Endodermal cell (in vitro differentiated cells): ENCODE measurements around the gene FURIN. TPM values are rescaled to one million over a fixed set of nuclear protein-coding genes. Genes with fewer than 3 reads are reported as not detected.

ENCODE experiments used
- DNase-seq: peaks from one replicate; pipeline ENCODE4 v3.0.0-alpha.2; 2017
- H3K27ac ChIP-seq: 2 replicates; pipeline ENCODE4 v1.5.1; 2013; ENCODE audit warnings: mild to moderate bottlenecking, low read depth, low read length, moderate library complexity
- H3K27me3 ChIP-seq: 2 replicates; pipeline ENCODE4 v1.6.1; 2013; ENCODE audit warnings: mild to moderate bottlenecking, low read length, moderate library complexity; ENCODE audit not compliant: insufficient read depth, control insufficient read depth, poor library complexity, severe bottlenecking
- H3K36me3 ChIP-seq: 2 replicates; pipeline ENCODE4 v1.7.0; 2013; ENCODE audit warnings: mild to moderate bottlenecking, low read length, moderate library complexity; ENCODE audit not compliant: control insufficient read depth, insufficient read depth
- H3K4me1 ChIP-seq: one replicate; pipeline ENCODE4 v1.7.0; 2013; ENCODE audit warnings: low read length; ENCODE audit not compliant: control insufficient read depth, insufficient read depth
- H3K4me3 ChIP-seq: 2 replicates; pipeline ENCODE4 v1.5.1; 2013; ENCODE audit warnings: mild to moderate bottlenecking, low read length, moderate library complexity
- H3K9ac ChIP-seq: 2 replicates; pipeline ENCODE4 v1.6.1; 2013; ENCODE audit warnings: mild to moderate bottlenecking, low read length, moderate library complexity; ENCODE audit not compliant: poor library complexity, severe bottlenecking; ENCODE audit errors: extremely low read depth
- H3K9me3 ChIP-seq: 2 replicates; pipeline ENCODE4 v1.6.1; 2013; ENCODE audit warnings: mild to moderate bottlenecking, low read length, moderate library complexity; ENCODE audit not compliant: control insufficient read depth
- H3K27ac Mint-ChIP-seq: 2 replicates; pipeline ENCODE4 v1.8.0; 2020; ENCODE audit warnings: mixed read lengths
- H3K27me3 Mint-ChIP-seq: 2 replicates; pipeline ENCODE4 v1.8.0; 2021; ENCODE audit warnings: mild to moderate bottlenecking, mixed read lengths; ENCODE audit not compliant: insufficient read depth
- H3K36me3 Mint-ChIP-seq: 2 replicates; pipeline ENCODE4 v1.8.0; 2020; ENCODE audit warnings: low read depth, mixed read lengths
- H3K4me1 Mint-ChIP-seq: 2 replicates; pipeline ENCODE4 v1.8.0; 2020; ENCODE audit warnings: mixed read lengths
- H3K4me3 Mint-ChIP-seq: 2 replicates; pipeline ENCODE4 v1.8.0; 2020; ENCODE audit warnings: mild to moderate bottlenecking, moderate library complexity, mixed read lengths
- H3K9me3 Mint-ChIP-seq: 2 replicates; pipeline ENCODE4 v1.8.0; 2020; ENCODE audit warnings: mild to moderate bottlenecking, mixed read lengths
- WGBS, 2 experiments: methylation state at CpG; one replicate each; pipeline versions ENCODE4 v1.1.5 to v1.1.7; 2013; ENCODE audit warnings: missing lambda C conversion rate in 2 of 2, mixed read lengths in 1 of 2; ENCODE audit not compliant: insufficient coverage in 1 of 2, insufficient read length in 1 of 2; 5-methylcytosine and 5-hydroxymethylcytosine counted together
- total RNA-seq, 2 donors: library from RNA; stranded (reverse); fragmentation: NEBNext Ultra II Directional in 1 of 2; extraction: Animal tissue kit (Norgen Biotek cat#: 25700) in 1 of 2; gene quantifications; 2 replicates in 1 of 2; 3 replicates in 1 of 2; pipeline ENCODE4 v1.2.1, GENCODE V29; 2021
- TF ChIP-seq, protein P1 (sequence below): fragments of 200-600 bp; sonication (generic); conservative IDR thresholded peaks from 2 replicates; pipeline ENCODE4 v1.5.0; 2021; ENCODE audit warnings: antibody characterized with exemption, mild to moderate bottlenecking

Gene FURIN
- total RNA-seq, 2 donors from 2014 or later: 96.3 to 108 TPM

DNA sequence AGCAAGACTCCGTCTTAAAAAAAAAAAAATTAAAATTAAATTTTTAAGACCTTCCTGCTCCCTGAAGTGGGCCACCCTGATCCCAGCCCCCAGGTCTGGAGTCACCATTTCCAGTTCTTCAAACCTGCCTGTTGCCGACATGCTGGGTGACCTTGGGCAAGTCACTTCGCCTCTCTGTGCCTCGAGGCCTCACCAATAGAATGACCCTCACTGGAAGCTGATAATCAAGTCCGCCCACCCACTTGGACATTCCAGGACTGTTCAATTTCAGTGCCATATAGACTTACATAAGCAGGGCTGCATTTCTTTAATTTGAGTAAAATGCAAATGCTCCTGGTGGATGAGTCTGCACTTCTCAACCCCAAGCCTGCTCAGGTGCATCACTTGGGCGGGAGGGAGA is 39.3 kb upstream of the FURIN start:
- no peak overlapping the region for H3K27ac Mint-ChIP-seq
- Histone ChIP-seq H3K9me3 (no peaks in the 10 kb centered on the region), H3K4me1 (no peaks in the 10 kb centered on the region), H3K27ac (no peak overlapping the region), H3K9ac (no peak overlapping the region), H3K36me3 (no peaks in the 10 kb centered on the region), H3K4me3 (no peak overlapping the region), H3K27me3 (no peaks in the 10 kb centered on the region)
- TF ChIP-seq, protein P1, sequence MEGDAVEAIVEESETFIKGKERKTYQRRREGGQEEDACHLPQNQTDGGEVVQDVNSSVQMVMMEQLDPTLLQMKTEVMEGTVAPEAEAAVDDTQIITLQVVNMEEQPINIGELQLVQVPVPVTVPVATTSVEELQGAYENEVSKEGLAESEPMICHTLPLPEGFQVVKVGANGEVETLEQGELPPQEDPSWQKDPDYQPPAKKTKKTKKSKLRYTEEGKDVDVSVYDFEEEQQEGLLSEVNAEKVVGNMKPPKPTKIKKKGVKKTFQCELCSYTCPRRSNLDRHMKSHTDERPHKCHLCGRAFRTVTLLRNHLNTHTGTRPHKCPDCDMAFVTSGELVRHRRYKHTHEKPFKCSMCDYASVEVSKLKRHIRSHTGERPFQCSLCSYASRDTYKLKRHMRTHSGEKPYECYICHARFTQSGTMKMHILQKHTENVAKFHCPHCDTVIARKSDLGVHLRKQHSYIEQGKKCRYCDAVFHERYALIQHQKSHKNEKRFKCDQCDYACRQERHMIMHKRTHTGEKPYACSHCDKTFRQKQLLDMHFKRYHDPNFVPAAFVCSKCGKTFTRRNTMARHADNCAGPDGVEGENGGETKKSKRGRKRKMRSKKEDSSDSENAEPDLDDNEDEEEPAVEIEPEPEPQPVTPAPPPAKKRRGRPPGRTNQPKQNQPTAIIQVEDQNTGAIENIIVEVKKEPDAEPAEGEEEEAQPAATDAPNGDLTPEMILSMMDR: no peak
- no peak overlapping the region for H3K4me3 Mint-ChIP-seq
- DNase-seq: no peak
- peaks cover 5% of the 10 kb centered on the region for H3K4me1 Mint-ChIP-seq
- H3K36me3 Mint-ChIP-seq: no peaks in the 10 kb centered on the region
- peaks cover 10% of the 10 kb centered on the region for H3K9me3 Mint-ChIP-seq
- no peaks in the 10 kb centered on the region for H3K27me3 Mint-ChIP-seq
- WGBS, 2 experiments: 94 to 100% methylated on average over 4 to 6 of the region's 6 CpGs

DNA sequence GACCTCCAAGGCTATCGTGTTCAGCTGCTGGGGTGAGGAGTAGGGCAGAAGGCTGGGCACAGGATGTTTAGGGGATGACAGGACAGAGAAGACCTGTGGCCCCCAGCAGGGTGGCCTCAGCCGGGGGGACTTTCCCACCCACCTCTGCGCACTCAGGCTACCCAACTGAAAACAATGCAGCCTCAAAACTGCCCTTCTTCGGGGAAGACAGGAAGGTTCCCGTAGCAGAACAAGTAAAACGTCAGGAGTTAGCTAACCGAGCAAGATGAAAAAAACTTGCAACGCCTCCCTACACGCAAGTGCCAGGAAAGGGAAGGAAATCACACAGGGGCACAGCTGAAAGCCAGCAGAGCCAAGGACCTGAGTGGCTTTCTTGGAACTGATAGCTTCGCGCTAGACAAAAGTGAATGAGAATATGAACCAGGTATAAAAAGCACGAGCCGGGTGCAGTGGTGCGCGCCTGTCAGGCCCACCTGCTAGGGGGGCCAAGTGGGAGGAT is 38.4 kb upstream of the FURIN start:
- Mint-ChIP-seq H3K9me3 (peaks cover 7% of the 10 kb centered on the region), H3K4me1 (peaks cover 3% of the 10 kb centered on the region), H3K36me3 (no peaks in the 10 kb centered on the region), H3K27me3 (no peaks in the 10 kb centered on the region), H3K27ac (no peak overlapping the region), H3K4me3 (no peak overlapping the region)
- Histone ChIP-seq H3K27ac (no peak overlapping the region), H3K9me3 (no peaks in the 10 kb centered on the region), H3K9ac (no peak overlapping the region), H3K4me3 (no peak overlapping the region), H3K4me1 (no peaks in the 10 kb centered on the region), H3K36me3 (no peaks in the 10 kb centered on the region), H3K27me3 (no peaks in the 10 kb centered on the region)
- TF ChIP-seq, protein P1: no peak
- DNase-seq: no peak
- WGBS, 2 experiments: 79 to 90% methylated on average over 11 to 15 of the region's 15 CpGs

GRCh38 chr15:90834626-90835025 is 33.8 kb upstream of the FURIN start:
- Mint-ChIP-seq H3K4me3 (no peak overlapping the region), H3K4me1 (peaks cover 8% of the 10 kb centered on the region), H3K27ac (no peak overlapping the region), H3K27me3 (no peaks in the 10 kb centered on the region), H3K36me3 (no peaks in the 10 kb centered on the region), H3K9me3 (no peaks in the 10 kb centered on the region)
- Histone ChIP-seq H3K9ac (no peak overlapping the region), H3K9me3 (no peaks in the 10 kb centered on the region), H3K4me1 (peaks cover 3% of the 10 kb centered on the region), H3K27ac (no peak overlapping the region), H3K4me3 (no peak overlapping the region), H3K27me3 (no peaks in the 10 kb centered on the region), H3K36me3 (no peaks in the 10 kb centered on the region)
- 88 to 90% methylated on average over 4 to 5 of the region's 5 CpGs for WGBS, 2 experiments
- TF ChIP-seq, protein P1: no peak
- no peak for DNase-seq
